Measurements from ENCODE around the gene KDM4B.

GRCh38 chr19:5083547-5083965 is 114.6 kb downstream of the KDM4B start:
- no peak for TF ChIP-seq CTCF (IDR thresholded peaks at IDR 0.05)
- TF ChIP-seq POLR2AphosphoS5 (IDR thresholded peaks at IDR 0.05): no peak
- TF ChIP-seq POLR2A (IDR thresholded peaks at IDR 0.05; ENCODE audit: low read depth): no peak
- no peak for TF ChIP-seq EP300 (IDR thresholded peaks at IDR 0.05)

All from esophagus muscularis mucosa (tissue), 4 donors.